ENCODE data around the gene BIRC2.

Gene BIRC2

DNA sequence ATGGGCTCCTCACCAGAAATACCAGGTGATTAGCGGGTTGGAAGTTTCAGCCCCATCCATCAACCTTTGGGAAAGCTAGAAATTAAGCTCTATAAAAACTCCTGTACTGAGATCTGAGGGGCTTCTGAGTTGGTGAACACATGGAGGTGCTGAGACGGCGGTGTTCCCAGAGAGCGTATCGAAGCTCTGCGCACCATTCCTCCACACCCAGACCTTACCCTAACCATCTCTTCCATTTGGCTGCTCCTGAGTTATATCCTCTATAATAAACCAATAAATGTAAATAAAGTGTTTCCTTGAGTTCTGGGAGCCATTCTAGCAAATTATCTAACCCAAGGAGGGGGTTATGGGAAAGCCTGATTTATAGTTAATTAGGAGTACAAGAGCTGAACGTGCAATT lies 64.1 kb downstream of the BIRC2 start:
- Histone ChIP-seq H2AFZ (ENCODE audit: low read depth) (no peak overlapping the region), H3K4me3 (IDR thresholded peaks at IDR 0.05; ENCODE audit: insufficient read depth, low read depth, low read length) (no peak overlapping the region), H3K79me2 (ENCODE audit: insufficient read depth, low read depth) (peaks cover 51% of the 10 kb centered on the region), H3K4me1 (ENCODE audit: low read depth, poor library complexity, severe bottlenecking) (peaks cover 25% of the 10 kb centered on the region), H3K27me3 (ENCODE audit: insufficient read depth, low read depth) (no peaks in the 10 kb centered on the region), H3K27ac (no peak overlapping the region), H3K36me3 (ENCODE audit: insufficient read depth) (no peaks in the 10 kb centered on the region), H4K20me1 (ENCODE audit: insufficient read depth) (no peaks in the 10 kb centered on the region), H3K9ac (no peak overlapping the region), H3K4me2 (no peak overlapping the region)
- TF ChIP-seq, protein P1, sequence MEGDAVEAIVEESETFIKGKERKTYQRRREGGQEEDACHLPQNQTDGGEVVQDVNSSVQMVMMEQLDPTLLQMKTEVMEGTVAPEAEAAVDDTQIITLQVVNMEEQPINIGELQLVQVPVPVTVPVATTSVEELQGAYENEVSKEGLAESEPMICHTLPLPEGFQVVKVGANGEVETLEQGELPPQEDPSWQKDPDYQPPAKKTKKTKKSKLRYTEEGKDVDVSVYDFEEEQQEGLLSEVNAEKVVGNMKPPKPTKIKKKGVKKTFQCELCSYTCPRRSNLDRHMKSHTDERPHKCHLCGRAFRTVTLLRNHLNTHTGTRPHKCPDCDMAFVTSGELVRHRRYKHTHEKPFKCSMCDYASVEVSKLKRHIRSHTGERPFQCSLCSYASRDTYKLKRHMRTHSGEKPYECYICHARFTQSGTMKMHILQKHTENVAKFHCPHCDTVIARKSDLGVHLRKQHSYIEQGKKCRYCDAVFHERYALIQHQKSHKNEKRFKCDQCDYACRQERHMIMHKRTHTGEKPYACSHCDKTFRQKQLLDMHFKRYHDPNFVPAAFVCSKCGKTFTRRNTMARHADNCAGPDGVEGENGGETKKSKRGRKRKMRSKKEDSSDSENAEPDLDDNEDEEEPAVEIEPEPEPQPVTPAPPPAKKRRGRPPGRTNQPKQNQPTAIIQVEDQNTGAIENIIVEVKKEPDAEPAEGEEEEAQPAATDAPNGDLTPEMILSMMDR (conservative IDR thresholded peaks at IDR 0.05; ENCODE audit: low read depth, low read length): no peak

DNA sequence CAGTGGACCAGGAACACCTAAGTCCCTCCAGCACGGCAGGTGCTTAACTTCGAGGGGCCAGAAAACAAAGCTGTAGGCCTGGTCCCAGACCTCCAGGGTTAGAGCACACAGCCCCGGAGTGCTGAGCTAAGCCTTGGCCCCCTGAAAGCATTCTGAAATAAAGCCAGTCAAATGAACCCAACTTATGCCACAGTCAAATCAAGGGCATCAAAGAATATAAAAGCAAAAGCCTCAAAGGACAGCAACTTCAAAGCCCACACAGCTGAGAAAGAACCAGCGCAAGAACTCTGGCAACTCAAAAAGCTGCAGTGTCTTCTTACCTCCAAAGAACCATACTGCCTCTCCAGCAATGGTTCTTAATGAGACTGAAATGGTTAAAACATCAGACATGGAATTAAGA lies 66.5 kb downstream of the BIRC2 start:
- H3K79me2 ChIP-seq (ENCODE audit: insufficient read depth, low read depth): peaks cover 66% of the 10 kb centered on the region
- peaks cover 40% of the 10 kb centered on the region for H3K4me1 ChIP-seq (ENCODE audit: low read depth, poor library complexity, severe bottlenecking)
- H3K9ac ChIP-seq: no peak overlapping the region
- no peak overlapping the region for H2AFZ ChIP-seq (ENCODE audit: low read depth)
- H3K27ac ChIP-seq: no peak overlapping the region
- H3K4me3 ChIP-seq (IDR thresholded peaks at IDR 0.05; ENCODE audit: insufficient read depth, low read depth, low read length): no peak overlapping the region
- TF ChIP-seq, protein P1 (conservative IDR thresholded peaks at IDR 0.05; ENCODE audit: low read depth, low read length): no peak
- H3K36me3 ChIP-seq (ENCODE audit: insufficient read depth): no peaks in the 10 kb centered on the region
- no peaks in the 10 kb centered on the region for H3K27me3 ChIP-seq (ENCODE audit: insufficient read depth, low read depth)
- no peaks in the 10 kb centered on the region for H4K20me1 ChIP-seq (ENCODE audit: insufficient read depth)
- H3K4me2 ChIP-seq: no peak overlapping the region

DNA sequence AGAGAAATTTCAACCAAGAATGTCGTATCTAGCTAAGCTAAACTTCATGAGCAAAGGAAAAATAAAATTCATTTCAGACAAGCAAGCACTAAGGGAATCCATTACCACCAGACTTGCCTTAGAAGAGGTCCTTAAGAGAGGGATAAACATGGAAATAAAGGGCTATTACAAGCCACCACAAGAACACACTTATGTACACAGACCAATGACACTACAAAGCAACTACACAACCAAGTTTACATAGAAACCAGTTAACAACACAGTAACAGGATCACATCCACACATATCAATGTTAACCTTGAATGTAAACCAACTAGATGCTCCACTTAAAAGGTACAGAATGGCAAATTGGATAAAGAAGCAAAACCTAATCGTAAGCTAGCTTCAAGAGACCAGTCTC lies 67.5 kb downstream of the BIRC2 start:
- TF ChIP-seq, protein P1 (conservative IDR thresholded peaks at IDR 0.05; ENCODE audit: low read depth, low read length): no peak
- Histone ChIP-seq H2AFZ (ENCODE audit: low read depth) (no peak overlapping the region), H3K4me2 (no peak overlapping the region), H3K27ac (no peak overlapping the region), H4K20me1 (ENCODE audit: insufficient read depth) (no peaks in the 10 kb centered on the region), H3K36me3 (ENCODE audit: insufficient read depth) (no peaks in the 10 kb centered on the region), H3K79me2 (ENCODE audit: insufficient read depth, low read depth) (peaks cover 77% of the 10 kb centered on the region), H3K4me3 (IDR thresholded peaks at IDR 0.05; ENCODE audit: insufficient read depth, low read depth, low read length) (no peak overlapping the region), H3K4me1 (ENCODE audit: low read depth, poor library complexity, severe bottlenecking) (peaks cover 45% of the 10 kb centered on the region), H3K27me3 (ENCODE audit: insufficient read depth, low read depth) (no peaks in the 10 kb centered on the region), H3K9ac (no peak overlapping the region)

DNA sequence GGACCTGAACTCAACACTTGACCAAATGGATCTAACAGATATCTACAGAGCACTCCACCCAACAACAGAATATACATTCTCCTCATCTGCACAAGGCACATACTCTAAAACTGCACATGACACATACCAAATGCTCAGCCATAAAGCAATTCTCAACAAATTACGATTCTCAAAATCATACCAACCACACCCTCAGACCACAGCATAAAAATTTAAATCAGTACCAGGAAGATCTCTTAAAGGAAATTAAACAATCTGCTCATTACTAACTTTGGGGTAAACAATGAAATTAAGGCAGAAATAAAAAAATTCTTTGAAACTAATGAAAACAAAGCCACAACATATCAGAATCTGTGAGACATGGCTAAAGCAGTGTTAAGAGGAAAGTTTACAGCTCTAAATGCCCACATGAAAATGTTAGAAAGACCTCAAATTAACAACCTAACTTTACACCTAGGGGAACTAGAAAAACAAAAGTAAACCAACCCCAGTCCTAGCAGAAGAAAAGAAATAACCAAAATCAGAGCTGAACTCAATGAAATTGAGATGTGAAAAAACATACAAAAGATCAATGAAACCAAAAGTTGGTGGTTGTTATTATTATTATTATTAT lies 68.4 kb downstream of the BIRC2 start:
- Histone ChIP-seq H3K4me3 (IDR thresholded peaks at IDR 0.05; ENCODE audit: insufficient read depth, low read depth, low read length) (no peak overlapping the region), H3K4me1 (ENCODE audit: low read depth, poor library complexity, severe bottlenecking) (peaks cover 53% of the 10 kb centered on the region), H3K27ac (no peak overlapping the region), H3K36me3 (ENCODE audit: insufficient read depth) (no peaks in the 10 kb centered on the region), H3K9ac (no peak overlapping the region), H4K20me1 (ENCODE audit: insufficient read depth) (no peaks in the 10 kb centered on the region), H3K4me2 (no peak overlapping the region), H3K27me3 (ENCODE audit: insufficient read depth, low read depth) (no peaks in the 10 kb centered on the region), H2AFZ (ENCODE audit: low read depth) (no peak overlapping the region), H3K79me2 (ENCODE audit: insufficient read depth, low read depth) (peaks cover 85% of the 10 kb centered on the region)
- TF ChIP-seq, protein P1 (conservative IDR thresholded peaks at IDR 0.05; ENCODE audit: low read depth, low read length): no peak

Measured in KMS-11 (cell line).